MM.1S (cell line): Measurements from ENCODE around the gene SCN4A.

Experiments used
- EZH2 ChIP-seq: fragments of 300-600 bp; sonication (generic); optimal IDR thresholded peaks from 2 replicates; pipeline ENCODE3; 2017; ENCODE audit warnings: low read depth, mild to moderate bottlenecking, antibody characterized with exemption, low read length, mixed read lengths
- TF ChIP-seq, protein P1 (sequence below): fragments of 300-600 bp; sonication (generic); IDR thresholded peaks from 2 replicates; pipeline ENCODE4 v1.5.1; 2016; ENCODE audit warnings: antibody characterized with exemption, low read length, mixed read lengths

DNA sequence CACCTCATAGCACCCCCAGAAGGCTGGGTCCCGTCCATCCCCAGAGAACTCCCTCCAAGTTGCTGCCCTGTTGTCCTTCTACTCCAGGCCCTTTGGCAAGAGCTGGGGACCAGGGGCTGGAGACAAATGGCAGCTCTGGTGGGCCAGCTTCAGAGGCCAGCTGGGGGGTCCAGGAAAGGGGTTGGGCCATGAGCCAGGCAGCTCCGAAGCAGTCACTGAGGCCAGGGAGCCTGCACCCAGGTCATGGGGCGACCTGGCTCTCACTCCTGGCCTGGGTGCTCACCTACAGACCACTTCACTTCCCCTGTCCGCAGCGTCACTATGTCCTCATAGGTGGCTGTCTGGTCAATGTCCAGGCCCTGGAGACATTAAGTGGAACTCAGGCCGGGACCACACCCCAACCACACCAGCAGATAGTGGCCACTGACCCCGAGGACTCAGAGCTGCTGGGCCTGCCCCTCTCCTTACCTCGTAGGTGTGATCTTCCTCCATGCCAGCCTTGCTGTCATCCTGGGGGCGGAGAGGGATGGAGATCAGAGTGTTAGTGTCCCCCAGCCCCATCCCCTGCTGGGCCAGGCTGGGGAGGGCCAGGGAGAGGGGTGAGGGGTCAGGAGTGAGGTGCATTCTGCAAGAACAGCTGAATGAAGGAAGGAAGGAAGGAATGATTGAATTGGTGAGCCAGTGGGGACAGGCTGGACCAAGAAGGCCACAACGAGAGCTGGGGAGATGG, 43.6 kb downstream of the SCN4A start:
- TF ChIP-seq, protein P1, sequence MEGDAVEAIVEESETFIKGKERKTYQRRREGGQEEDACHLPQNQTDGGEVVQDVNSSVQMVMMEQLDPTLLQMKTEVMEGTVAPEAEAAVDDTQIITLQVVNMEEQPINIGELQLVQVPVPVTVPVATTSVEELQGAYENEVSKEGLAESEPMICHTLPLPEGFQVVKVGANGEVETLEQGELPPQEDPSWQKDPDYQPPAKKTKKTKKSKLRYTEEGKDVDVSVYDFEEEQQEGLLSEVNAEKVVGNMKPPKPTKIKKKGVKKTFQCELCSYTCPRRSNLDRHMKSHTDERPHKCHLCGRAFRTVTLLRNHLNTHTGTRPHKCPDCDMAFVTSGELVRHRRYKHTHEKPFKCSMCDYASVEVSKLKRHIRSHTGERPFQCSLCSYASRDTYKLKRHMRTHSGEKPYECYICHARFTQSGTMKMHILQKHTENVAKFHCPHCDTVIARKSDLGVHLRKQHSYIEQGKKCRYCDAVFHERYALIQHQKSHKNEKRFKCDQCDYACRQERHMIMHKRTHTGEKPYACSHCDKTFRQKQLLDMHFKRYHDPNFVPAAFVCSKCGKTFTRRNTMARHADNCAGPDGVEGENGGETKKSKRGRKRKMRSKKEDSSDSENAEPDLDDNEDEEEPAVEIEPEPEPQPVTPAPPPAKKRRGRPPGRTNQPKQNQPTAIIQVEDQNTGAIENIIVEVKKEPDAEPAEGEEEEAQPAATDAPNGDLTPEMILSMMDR: no peak
- TF ChIP-seq EZH2: no peak
